CD1c-positive myeloid dendritic cell (primary cell): ENCODE measurements around the gene BFSP2.

Experiments used
- DNase-seq: peaks from one replicate; pipeline ENCODE4 v3.0.0-alpha.2; 2016; ENCODE audit errors: extremely low spot score

BFSP2 gene

GRCh38 chr3:133400006-133400515, at the start of gene BFSP2:
Gene BFSP2, plus strand, starts transcription at chr3:133400056. Its CDS starts 28 bp downstream, at chr3:133400084.
- no peak for DNase-seq

- no peak for DNase-seq
These were observed 45.1 kb upstream of the BFSP2 start for GRCh38 chr3:133354721-133355120.

DNA sequence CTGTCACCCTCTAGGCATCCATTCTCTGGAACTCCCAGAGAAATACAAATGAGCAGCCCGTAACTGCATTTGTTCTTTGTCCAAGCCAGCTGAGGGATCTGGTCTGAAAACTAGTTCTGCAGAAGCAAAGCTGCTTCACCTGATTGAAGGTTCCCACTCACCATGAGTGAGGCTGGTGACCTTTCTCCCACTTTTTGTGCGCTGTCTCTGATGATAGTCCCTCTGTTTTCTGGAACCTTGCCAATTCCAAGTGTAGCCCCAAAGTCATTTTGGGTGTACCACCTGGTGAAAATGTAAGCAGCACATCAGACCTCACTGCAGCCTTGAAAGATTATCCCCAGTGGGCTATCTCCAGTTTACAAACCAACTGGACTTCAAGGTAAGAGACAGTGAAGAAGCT, 39.4 kb upstream of the BFSP2 start:
- DNase-seq, result no peak

DNA sequence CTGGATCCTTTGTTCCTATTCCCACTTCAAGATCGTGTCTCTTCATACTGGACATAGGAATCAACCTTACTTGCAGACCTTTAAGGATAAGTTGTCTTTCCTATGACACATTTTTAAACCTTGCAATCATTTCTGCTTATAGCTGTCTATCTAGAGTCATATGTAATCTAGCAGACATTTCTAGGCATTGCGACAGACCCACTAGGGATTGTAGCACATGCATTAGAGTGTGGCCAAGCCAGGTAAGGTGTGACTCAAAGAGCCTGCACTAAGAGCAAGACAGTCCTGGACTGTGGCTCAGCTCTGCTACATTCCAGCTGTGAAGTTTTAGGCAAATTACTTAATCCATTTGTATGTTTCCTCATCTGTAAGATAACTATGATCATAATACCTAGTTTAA, 38.8 kb upstream of the BFSP2 start:
- DNase-seq, result no peak

- no peak for DNase-seq
These were observed 38.4 kb upstream of the BFSP2 start for GRCh38 chr3:133361435-133361834.

DNA sequence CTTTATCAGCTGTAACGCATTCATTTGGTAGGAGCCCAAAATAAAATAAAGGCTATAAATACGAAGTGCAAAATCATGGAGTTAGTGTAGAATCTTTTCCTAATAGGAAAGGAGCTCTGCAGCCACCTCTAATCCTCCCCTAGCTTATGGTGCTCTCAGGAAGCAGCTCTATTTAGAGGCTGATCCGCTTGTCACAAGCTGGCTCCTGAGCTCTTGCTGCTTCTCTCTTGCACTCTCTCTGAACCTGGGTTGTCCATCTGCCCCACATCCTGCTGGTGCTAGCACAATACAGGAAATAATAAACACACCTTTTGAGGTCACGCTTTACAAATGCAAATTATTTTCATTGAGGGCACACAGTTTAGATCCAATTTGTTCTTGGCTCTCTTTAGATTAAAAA, 37.3 kb upstream of the BFSP2 start:
- no peak for DNase-seq

DNA sequence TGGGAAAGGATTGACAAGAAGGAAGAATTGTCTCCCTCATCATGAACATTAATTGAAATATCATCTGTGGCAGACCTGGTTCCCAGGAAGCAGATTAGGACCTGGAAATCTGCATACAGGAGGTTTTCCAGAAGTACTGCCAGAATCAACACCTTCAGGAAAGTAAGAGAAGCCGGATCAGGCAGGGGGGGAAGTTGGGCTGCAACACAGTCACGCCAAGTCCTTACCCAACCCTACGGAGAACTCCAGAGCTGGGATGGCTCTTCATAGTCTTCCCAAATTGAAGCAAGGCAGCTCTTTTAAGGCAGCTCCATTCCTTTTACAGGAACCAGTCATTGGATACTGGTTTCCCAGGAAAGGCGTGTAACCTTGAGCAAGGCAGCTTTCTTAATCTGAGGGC, 35.2 kb upstream of the BFSP2 start:
- DNase-seq, result no peak

- DNase-seq, result no peak
These were observed 32.9 kb upstream of the BFSP2 start for GRCh38 chr3:133366921-133367320.

GRCh38 chr3:133367403-133367802, 32.5 kb upstream of the BFSP2 start:
- DNase-seq, result no peak

- DNase-seq, result no peak
These were observed 31.9 kb upstream of the BFSP2 start for GRCh38 chr3:133367956-133368355.

- no peak for DNase-seq
These were observed 31.3 kb upstream of the BFSP2 start for GRCh38 chr3:133368371-133369067.

- no peak for DNase-seq
These were observed 30.8 kb upstream of the BFSP2 start for GRCh38 chr3:133369068-133369440.

- DNase-seq, result no peak
These were observed 28.7 kb upstream of the BFSP2 start for GRCh38 chr3:133371181-133371580.

DNA sequence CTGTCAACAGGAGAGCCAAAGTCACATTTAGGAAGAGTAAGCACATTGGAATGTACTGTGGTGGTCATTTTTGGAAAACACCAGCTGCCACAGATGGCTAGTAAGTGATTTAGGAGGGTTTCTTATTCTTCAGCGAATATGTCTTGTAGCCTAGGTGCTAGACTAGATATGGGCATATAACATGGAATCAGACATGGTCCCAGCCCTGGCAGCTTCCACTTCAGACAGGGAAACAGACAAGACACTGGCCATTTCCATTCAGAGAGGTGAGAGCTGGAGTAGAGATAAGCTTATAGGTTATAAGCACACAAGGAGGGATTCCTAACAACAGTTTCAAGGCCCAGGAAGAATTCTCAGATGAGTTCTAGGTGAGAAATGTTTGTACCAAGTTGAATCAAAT, 28.2 kb upstream of the BFSP2 start:
- DNase-seq, result no peak

GRCh38 chr3:133374708-133375402, 25.0 kb upstream of the BFSP2 start:
- no peak for DNase-seq

DNA sequence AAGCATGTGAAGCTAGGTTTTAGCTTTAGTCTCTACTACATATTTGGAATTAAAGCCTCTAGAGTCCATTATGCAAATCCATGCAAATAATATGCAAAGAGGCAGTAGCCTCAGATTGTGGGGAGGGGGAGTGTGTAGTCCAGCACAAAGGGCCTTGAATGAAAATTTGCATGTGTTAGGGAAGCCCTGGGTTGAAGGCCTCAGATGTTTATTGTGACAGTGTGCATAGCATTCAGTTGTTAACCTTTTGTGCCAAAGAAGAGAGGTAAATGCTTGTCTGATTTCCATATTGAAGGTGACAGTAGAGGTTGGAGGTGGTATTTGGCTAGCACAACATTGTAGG, 24.5 kb upstream of the BFSP2 start:
- DNase-seq, result no peak

- no peak for DNase-seq
These were observed 23.0 kb upstream of the BFSP2 start for GRCh38 chr3:133376810-133377209.

- DNase-seq, result peak; percentile 3
These were observed 22.5 kb upstream of the BFSP2 start for GRCh38 chr3:133377396-133377795.

- no peak for DNase-seq
These were observed 19.9 kb upstream of the BFSP2 start for GRCh38 chr3:133379926-133380325.

DNA sequence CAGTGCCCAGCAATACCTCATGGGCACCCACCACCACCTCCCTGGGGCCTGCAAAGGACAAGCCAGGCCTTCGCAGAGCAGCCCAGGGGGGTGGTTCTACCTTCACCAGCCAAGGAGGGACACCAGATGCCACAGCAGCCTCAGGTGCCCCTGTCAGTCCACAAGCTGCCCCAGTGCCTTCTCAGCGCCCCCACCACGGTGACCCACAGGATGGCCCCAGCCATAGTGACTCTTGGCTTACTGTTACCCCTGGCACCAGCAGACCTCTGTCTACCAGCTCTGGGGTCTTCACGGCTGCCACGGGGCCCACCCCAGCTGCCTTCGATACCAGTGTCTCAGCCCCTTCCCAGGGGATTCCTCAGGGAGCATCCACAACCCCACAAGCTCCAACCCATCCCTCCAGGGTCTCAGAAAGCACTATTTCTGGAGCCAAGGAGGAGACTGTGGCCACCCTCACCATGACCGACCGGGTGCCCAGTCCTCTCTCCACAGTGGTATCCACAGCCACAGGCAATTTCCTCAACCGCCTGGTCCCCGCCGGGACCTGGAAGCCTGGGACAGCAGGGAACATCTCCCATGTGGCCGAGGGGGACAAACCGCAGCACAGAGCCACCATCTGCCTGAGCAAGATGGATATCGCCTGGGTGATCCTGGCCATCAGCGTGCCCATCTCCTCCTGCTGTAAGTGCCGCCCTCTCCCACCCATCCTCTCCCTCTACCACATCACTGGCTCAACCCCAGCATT, 19.2 kb upstream of the BFSP2 start:
- no peak for DNase-seq

DNA sequence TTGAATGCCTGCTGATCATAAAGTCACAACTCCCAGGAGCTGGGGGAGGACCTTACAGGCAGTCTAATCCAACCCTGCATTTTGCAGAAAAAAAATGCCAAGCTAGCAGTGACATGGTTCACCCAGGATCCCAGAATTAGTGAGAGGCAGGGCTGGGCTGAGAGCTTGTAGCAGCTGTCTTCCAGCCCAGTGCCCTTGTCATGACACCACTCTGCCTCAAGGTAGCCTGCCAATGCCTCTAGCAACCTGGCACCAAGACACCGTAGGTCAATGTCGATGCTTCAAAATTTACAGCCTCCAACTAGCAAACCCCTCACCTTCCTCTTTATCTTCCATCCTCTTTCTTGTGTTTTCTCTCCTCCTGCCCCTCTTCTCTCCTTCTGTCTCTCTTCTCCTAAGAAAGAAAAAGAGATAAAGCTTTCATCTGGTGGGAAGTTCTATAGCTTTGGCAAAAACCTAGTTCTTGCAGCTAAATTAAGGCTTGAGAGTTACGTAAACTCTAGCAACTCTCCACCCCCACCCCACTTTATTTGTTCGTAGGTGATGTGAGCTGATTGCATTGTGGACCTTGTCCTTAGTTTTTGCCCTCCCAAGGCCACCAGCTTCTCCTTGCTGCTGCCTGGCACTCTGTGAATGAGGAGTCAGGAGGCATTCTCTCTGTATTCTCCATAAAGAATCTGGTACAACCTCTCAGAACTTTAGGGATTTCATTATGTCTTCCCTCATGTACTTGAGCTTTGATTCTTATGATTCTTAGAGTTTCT, 18.3 kb upstream of the BFSP2 start:
- DNase-seq, result no peak

- no peak for DNase-seq
These were observed 16.7 kb upstream of the BFSP2 start for GRCh38 chr3:133383175-133383574.
